Right forelimb (tissue), 1 donor: ENCODE data around the gene ASB4.
"Not testable (repeated sequence)": the region's sequence is repeated elsewhere in the genome, so short reads cannot be mapped to it uniquely, and the experiment has no call there.

Source experiments
- DNase-seq: peaks from one replicate; pipeline ENCODE4 v3.0.0-alpha.2; 2018

Gene ASB4

GRCh38 chr7:95485391-95486123, at the start of gene ASB4:
Gene ASB4 (plus strand): TSS chr7:95485943. CDS start chr7:95485972, 29 bp downstream.
- no peak for DNase-seq

- no peak for DNase-seq
These were observed 49.3 kb upstream of the ASB4 start for GRCh38 chr7:95436407-95436806.

- no peak for DNase-seq
These were observed 45.2 kb upstream of the ASB4 start for GRCh38 chr7:95440394-95441038.

- no peak for DNase-seq
These were observed 44.5 kb upstream of the ASB4 start for GRCh38 chr7:95441042-95441823.

- DNase-seq, result no peak
These were observed 40.9 kb upstream of the ASB4 start for GRCh38 chr7:95444796-95445195.

- DNase-seq, result no peak
These were observed 39.1 kb upstream of the ASB4 start for GRCh38 chr7:95446618-95447017.

- no peak for DNase-seq
These were observed 31.2 kb upstream of the ASB4 start for GRCh38 chr7:95454438-95455045.

- no peak for DNase-seq
These were observed 27.8 kb upstream of the ASB4 start for GRCh38 chr7:95457947-95458346.

GRCh38 chr7:95460653-95461052, 25.1 kb upstream of the ASB4 start:
- not testable (repeated sequence) for DNase-seq

- DNase-seq, result no peak
These were observed 17.7 kb upstream of the ASB4 start for GRCh38 chr7:95467912-95468607.

GRCh38 chr7:95469187-95469586, 16.6 kb upstream of the ASB4 start:
- DNase-seq, result no peak

GRCh38 chr7:95469848-95470247, 15.9 kb upstream of the ASB4 start:
- no peak for DNase-seq

GRCh38 chr7:95470452-95470851, 15.3 kb upstream of the ASB4 start:
- DNase-seq, result no peak

- DNase-seq, result no peak
These were observed 14.7 kb upstream of the ASB4 start for GRCh38 chr7:95471071-95471470.

- peak; percentile 61 for DNase-seq
These were observed 13.1 kb upstream of the ASB4 start for GRCh38 chr7:95472581-95473161.

- DNase-seq, result peak; percentile 65
These were observed 12.3 kb upstream of the ASB4 start for GRCh38 chr7:95473276-95473985.

- DNase-seq, result no peak
These were observed 9.5 kb upstream of the ASB4 start for GRCh38 chr7:95476072-95476847.

GRCh38 chr7:95476904-95477594, 8.7 kb upstream of the ASB4 start:
- peak; percentile 74 for DNase-seq

- peak; percentile 58 for DNase-seq
These were observed 7.3 kb upstream of the ASB4 start for GRCh38 chr7:95478272-95479037.
